K562 treated with DMSO at 1 percent for 48 hours (cell line): ENCODE measurements around the gene PGAP1. TPM values are rescaled to one million over a fixed set of nuclear protein-coding genes. Genes with fewer than 3 reads are reported as not detected.

Source experiments
- total RNA-seq: library from RNA; unstranded; fragments of 300-600 nt; gene quantifications from 2 replicates; pipeline ENCODE4 v1.2.3, GENCODE V29; 2022; ENCODE audit warnings: low replicate concordance; ENCODE audit errors: extremely low read depth

Gene PGAP1, protein sequence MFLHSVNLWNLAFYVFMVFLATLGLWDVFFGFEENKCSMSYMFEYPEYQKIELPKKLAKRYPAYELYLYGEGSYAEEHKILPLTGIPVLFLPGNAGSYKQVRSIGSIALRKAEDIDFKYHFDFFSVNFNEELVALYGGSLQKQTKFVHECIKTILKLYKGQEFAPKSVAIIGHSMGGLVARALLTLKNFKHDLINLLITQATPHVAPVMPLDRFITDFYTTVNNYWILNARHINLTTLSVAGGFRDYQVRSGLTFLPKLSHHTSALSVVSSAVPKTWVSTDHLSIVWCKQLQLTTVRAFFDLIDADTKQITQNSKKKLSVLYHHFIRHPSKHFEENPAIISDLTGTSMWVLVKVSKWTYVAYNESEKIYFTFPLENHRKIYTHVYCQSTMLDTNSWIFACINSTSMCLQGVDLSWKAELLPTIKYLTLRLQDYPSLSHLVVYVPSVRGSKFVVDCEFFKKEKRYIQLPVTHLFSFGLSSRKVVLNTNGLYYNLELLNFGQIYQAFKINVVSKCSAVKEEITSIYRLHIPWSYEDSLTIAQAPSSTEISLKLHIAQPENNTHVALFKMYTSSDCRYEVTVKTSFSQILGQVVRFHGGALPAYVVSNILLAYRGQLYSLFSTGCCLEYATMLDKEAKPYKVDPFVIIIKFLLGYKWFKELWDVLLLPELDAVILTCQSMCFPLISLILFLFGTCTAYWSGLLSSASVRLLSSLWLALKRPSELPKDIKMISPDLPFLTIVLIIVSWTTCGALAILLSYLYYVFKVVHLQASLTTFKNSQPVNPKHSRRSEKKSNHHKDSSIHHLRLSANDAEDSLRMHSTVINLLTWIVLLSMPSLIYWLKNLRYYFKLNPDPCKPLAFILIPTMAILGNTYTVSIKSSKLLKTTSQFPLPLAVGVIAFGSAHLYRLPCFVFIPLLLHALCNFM
- total RNA-seq: not detected in 2 replicates

GRCh38 chr2:196926562-196927375, at the start of gene PGAP1:
TSS of gene PGAP1 (minus strand) at chr2:196926707. CDS start at chr2:196926616, 91 bp downstream.

GRCh38 chr2:196809260-196809659, 117.2 kb downstream of the PGAP1 start, which contains the start of gene C2orf66:
TSS of gene C2orf66 (minus strand) at chr2:196809355. CDS start at chr2:196809336, 19 bp downstream.

Other genes with a start within 250 kb of the PGAP1 start
- gene GTF3C3, start 127.0 kb downstream of the PGAP1 start, total RNA-seq: not detected in 2 replicates
- gene C2orf66, start 117.4 kb downstream of the PGAP1 start, total RNA-seq: not detected in 2 replicates